NCI-H82 treated with DMSO at 0.1 percent for 48 hours (cell line): ENCODE data around the gene QRFP.
"Not testable (repeated sequence)": the region's sequence is repeated elsewhere in the genome, so short reads cannot be mapped to it uniquely, and the experiment has no call there.

ENCODE experiments used
- DNase-seq: peaks from one replicate; lab custom pipeline; 2025; ENCODE audit not compliant: unreplicated experiment; lab: John Stamatoyannopoulos, UW

QRFP gene

DNA sequence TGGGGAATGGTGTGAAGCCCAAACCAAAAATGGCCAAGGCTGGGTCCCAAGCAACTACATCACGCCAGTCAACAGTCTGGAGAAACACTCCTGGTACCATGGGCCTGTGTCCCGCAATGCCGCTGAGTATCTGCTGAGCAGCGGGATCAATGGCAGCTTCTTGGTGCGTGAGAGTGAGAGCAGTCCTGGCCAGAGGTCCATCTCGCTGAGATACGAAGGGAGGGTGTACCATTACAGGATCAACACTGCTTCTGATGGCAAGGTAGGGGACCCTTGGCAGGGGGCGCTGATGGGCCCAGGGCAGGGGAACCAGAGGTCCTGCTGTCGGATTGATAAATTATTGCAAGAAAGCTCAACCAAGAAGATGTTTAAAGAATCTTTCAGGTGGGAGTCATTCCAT is 41.8 kb downstream of the QRFP start:
- DNase-seq, result no peak

DNA sequence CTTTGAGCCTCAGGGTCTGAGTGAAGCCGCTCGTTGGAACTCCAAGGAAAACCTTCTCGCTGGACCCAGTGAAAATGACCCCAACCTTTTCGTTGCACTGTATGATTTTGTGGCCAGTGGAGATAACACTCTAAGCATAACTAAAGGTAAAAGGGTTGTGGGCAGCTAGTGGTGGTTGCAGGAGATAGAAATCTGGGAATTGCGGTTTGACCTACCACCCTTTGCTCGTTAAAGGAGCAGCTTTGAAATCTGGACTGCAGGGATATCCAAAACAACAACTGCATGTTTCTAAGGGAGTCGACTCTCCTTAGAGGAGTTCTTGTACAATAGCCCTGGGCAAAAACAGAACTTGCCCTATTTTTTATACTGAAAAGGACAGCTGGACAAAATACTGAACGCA is 42.5 kb downstream of the QRFP start:
- DNase-seq, result no peak

DNA sequence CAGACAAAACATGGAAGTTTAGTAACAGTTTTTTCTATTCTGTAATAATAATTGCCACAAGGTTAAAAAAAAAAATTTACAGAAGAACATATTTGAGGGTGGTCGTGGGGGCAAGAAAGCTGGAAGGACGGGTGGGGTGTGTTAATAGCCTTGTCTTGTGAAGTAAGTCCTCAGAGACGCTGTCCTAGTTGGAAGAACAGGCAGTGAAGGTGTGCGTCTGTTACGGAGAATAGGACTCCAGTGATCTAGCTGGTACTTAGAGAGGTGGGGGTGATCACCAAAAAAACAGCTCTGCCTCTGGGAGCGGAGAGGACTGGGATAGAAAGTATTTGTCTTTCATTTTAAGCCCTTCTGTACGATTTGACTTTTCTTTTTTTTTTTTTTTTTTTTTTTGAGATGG is 43.8 kb downstream of the QRFP start:
- DNase-seq, result no peak

DNA sequence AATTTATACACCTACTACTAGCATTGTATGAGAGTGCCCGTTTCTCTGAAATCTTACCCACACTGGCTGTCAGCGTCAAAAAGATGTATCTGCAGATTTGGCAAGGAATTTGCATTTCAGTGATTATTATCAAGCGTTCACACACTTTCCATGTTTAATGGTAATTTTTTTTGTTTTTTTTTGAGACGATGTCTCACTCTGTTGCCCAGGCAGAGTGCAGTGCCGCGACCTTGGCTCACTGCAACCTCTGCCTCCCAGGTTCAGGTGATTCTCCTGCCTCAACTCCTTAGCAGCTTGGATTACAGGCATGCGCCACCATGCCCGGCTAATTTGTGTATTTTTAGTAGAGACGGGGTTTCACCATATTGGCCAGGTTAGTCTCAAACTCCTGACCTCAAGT is 47.3 kb downstream of the QRFP start:
- DNase-seq, result no peak

DNA sequence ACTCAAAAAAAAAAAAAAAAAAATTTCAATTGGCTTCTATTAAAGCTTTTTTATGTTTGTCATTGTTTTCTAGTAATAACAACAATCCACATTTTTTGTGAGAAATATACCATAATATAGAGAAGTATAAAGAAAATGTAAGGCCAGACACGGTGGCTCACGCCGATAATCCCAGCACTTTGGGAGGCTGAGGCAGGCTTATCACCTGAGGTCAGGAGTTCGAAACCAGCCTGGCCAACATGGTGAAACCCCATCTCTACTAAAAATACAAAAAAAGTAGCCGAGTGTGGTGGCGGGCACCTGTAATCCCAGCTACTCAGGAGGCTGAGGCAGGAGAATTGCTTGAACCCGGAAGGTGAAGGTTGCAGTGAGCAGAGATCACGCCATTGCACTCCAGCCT is 48.1 kb downstream of the QRFP start:
- DNase-seq, result not testable (repeated sequence)

DNA sequence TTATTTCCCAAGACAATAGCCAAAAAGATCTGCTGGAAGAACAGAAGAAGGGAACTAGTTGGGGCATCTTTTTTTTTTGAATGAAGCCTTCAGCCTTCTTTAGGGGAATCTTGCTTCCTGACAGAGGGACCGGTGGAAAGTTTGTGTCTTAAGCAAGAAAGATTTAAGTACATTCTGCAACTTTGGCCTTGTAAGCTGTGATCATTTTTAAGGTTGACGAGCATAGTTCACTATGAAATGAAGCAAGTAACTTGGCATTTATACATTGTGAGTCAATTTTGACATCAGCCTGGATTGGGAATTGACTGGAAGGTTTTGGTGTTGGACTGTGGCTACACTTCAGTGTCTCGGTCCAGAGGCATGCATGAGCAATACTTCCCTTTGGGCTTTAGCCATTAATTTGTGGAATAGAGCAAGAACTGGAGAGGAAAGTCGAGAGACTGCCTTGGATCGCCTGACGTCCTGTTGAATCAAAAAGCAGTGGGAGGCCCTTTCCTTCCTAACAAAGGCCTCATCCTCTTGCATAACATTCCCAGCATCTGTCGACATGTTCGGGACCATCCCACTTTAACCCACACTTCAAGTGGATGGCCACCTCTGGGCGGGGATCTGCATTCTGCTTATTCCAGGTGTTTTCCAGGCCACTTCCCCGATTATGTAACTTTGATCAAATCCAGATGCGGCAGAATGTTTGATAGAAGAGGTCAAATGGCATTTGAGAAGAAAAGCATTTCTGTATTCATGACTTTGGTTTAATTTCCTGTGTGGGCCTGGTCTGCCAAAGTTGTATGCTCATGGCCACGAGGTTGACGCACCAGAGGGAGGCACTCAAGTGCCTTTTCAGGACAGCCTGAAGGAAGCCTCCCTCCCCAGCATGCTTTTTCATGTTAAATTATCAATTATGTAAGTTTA is 49.0 kb downstream of the QRFP start:
- no peak for DNase-seq

DNA sequence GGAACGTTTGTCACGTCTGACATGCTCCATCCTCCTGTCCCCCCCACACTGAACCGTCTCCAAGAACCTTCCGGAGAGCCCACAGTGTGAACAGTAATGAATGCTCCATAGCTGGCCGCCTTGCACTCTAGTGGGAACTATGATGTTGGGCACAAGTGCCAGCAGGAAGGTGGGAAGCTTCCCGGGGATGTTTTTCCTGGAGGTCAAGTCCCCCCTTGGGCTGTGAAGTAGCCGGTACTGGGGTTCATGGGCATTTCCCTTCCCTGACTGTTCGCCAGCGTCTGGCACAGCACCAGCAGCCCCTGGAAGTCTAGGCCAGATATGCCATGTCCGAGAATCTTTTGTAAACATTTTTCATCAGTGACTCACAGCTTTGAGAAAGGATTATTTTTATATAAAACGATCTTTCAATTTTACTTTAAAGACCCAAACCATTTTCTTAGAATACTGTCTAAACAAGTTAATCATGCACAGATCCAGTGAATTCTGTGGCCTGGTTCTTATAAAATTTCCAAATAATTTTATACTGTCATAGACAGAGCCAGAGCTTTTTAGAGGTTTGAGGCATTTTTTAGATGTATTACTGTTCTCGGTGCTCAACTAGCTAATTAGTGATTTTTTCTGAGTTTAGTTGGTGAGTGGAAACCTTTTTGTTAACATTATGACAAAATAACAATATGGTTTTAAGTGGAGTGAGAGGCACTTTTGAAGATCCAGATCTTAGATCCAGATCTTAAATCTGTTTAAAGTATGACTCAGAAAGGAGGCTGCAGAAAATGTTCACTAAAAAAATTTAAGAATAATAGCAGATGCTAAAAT is 49.9 kb downstream of the QRFP start:
- no peak for DNase-seq

DNA sequence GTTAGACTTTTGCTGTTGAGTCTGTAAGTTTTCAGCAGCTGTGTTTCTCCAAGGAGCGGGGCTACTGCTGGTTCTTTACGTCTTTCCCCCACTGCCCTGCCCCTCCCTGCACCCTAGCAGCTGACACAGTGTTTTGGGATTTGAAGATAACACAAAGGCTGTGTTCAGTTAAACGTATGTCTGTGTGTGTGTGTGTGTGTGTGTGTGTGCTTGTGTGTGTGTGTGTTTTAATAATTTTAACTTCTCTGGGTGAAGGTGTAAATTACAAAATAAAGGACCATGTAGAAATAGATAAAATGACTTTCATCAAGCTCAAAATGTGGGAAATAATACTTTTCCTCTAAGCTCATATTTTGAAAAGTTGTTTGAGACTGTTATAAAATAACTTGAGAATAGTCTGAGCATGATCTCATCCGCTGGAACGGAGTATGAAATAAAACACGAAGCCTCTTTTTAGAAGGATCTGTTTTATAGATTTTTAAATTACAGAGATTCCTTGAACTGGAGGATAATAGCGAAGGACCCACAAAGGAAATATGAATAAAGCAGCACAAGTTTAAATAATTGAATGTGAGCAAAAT is 50.6 kb downstream of the QRFP start:
- no peak for DNase-seq

DNA sequence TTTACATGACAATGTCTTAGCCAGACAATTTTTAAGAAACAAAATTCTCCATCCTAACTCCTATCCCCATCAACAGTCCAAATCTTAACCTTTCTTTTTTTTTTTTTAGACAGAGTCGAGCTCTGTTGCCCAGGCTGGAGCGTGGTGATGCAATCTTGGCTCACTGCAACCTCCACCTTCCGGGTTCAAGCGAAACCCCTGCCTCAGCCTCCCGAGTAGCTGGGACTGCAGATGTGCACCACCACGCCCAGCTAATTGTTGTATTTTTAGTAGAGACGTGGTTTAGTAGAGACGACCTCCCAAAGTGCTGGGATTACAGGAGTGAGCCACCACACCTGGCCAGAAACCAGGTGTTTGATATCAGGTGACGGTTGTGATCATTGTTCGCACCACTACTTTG is 51.4 kb downstream of the QRFP start:
- no peak for DNase-seq

DNA sequence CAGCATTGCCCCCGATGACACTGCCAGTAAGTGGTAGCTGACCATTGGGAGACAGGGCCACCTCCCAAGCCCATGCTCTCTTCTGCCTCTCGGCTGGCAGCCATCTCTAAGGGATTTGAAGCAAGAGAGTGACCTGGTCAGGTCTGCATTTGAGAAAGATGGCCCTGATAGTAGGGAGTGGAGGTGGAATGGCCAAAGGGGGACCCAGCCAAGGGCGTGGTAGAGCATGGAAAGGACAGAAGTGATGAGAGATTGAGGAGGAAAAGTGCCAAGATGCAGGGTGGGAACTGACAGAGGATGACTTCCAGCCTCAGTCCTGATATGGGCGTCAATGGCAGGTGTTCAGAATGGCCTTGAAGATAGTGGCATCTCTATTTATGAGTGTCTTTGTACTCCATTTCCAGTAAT is 52.6 kb downstream of the QRFP start:
- no peak for DNase-seq

DNA sequence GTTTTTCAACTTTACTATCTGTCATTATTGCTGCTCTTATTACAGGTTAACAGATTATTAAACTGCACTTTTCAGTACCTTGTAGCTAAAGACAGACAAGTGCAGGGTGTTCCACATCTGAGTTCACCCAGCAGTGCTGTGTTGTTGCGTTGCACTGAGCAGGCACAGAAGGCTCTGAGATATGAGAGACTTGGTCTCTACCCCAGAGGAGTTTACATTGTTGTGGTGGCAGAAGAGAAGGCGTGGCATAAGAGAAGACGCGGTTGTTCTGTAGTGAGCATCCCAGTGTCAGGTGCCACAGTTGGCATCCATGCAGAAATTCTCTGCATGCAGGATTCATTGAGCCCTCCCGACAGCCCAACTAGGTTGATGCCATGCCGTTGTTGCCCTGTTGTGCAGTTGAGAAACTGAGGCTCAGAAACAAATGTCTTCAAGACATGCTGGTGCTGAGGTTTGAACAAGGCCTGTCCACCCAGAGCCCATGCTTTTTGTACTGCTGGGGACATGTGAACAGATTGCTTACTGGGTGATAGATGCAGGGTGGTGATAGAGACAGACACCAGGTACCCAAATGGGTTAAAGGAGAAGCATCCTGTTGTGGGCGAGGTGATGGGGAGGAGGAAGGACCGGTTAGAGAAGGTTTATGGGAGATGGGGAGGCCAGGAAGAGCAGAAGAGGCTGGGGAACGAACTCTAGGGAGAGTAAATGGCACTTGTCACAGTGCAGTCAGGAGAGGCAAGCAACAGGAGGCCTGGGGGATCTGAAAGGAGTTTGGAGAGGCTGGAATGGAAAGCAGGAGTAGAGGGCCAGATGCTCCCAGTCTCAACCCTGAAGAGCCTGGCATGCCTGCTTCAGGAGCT is 53.3 kb downstream of the QRFP start:
- no peak for DNase-seq
